K562 (cell line): Measurements from ENCODE around the gene LAPTM5.

Experiments
- BMI1 ChIP-seq: fragments of 150-350 bp; IDR thresholded peaks from 2 replicates; pipeline ENCODE4 v1.6.1; 2014; ENCODE audit warnings: low read length
- CTCF ChIP-seq, 3 experiments: IDR thresholded peaks in 2 of 3; conservative IDR thresholded peaks in 1 of 3; 2 replicates each; pipeline ENCODE4 v1.5.1; 2011 to 2012; ENCODE audit warnings: low read length in 3 of 3, mild to moderate bottlenecking in 3 of 3, control low read depth in 2 of 3, improper control_type of control experiment in 1 of 3, inconsistent platforms in 1 of 3, low read depth in 1 of 3, mixed read lengths in 1 of 3, moderate library complexity in 1 of 3; ENCODE audit not compliant: insufficient read depth in 2 of 3
- EZH2 ChIP-seq: IDR thresholded peaks from 2 replicates; pipeline ENCODE4 v1.6.1; 2012; ENCODE audit warnings: low read depth, mild to moderate bottlenecking, inconsistent platforms, low read length, borderline replicate concordance
- GABPA ChIP-seq: fragments of 200-800 bp; sonication (Bioruptor generic); conservative IDR thresholded peaks from 2 replicates; pipeline ENCODE4 v1.6.1; 2016; ENCODE audit warnings: low read depth, missing genetic modification characterization, missing compliant biosample characterization
- NEUROD1 ChIP-seq: fragments of 150-350 bp; IDR thresholded peaks from 2 replicates; pipeline ENCODE4 v1.6.1; 2014; ENCODE audit warnings: borderline replicate concordance, low read length, low read depth; ENCODE audit not compliant: partially characterized antibody
- POLR2AphosphoS5 ChIP-seq: IDR thresholded peaks from 2 replicates; pipeline ENCODE4 v1.6.1; 2011; ENCODE audit warnings: mild to moderate bottlenecking, low read depth, low read length, moderate library complexity; ENCODE audit not compliant: control insufficient read depth, insufficient read depth
- SMAD4 ChIP-seq: fragments of 250-450 bp; sonication (Bioruptor Pico); conservative IDR thresholded peaks from 2 replicates; pipeline ENCODE4 v1.8.0; 2021; ENCODE audit warnings: inconsistent platforms, mild to moderate bottlenecking, moderate library complexity
- SREBF1 ChIP-seq: fragments of 150-350 bp; IDR thresholded peaks from 2 replicates; pipeline ENCODE4 v1.6.1; 2014; ENCODE audit warnings: antibody characterized with exemption, low read depth, low read length, borderline replicate concordance
- ZFP36 ChIP-seq: fragments of 150-350 bp; IDR thresholded peaks from 2 replicates; pipeline ENCODE4 v1.6.1; 2018; ENCODE audit warnings: low read length, low read depth; ENCODE audit not compliant: partially characterized antibody
- ZNF175 ChIP-seq: fragments of 200-800 bp; sonication (Bioruptor generic); IDR thresholded peaks from 2 replicates; pipeline ENCODE4 v1.6.1; 2016; ENCODE audit warnings: low read depth, mild to moderate bottlenecking, missing genetic modification characterization, missing compliant biosample characterization
- ZNF23 ChIP-seq: fragments of 250-450 bp; sonication (Bioruptor Pico); IDR thresholded peaks from 2 replicates; pipeline ENCODE4 v1.4.0; 2020; ENCODE audit warnings: mild to moderate bottlenecking
- TF ChIP-seq, protein P1 (sequence below): sonication (generic); formaldehyde crosslinking; IDR thresholded peaks from 2 replicates; pipeline ENCODE4 v1.8.0; 2022; ENCODE audit warnings: mild to moderate bottlenecking, missing genetic modification reagents
- TF ChIP-seq, protein P2 (sequence below): sonication (generic); formaldehyde crosslinking; IDR thresholded peaks from 2 replicates; pipeline ENCODE4 v1.9.0; 2022; ENCODE audit warnings: mild to moderate bottlenecking, missing genetic modification reagents

DNA sequence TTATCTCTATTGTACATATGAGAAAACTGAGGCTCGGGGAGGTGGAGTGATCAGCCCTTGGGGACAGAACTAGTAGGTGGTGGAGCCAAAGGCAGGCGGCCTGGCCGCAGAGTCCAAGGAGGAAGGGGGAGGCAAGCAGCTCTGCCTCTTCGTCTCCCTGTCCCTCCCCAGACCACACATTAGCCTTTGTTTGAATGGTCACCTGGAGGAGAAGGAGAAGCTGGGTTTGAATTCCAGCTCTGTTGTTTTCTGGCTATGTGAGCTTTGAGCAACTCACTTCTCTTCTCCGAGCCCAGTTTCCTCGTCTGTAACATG is 21.4 kb upstream of the LAPTM5 start:
- TF ChIP-seq ZNF175 (CRISPR knock-in tag) (no peak), EZH2 (no peak), SMAD4 (CRISPR knock-in tag) (no peak), ZFP36 (no peak), NEUROD1 (no peak), ZNF23 (CRISPR knock-in tag) (no peak), CTCF (IDR thresholded peaks at IDR 0.05 in 2 of 3, conservative IDR thresholded peaks at IDR 0.05 in 1 of 3; ENCODE audit: insufficient read depth in 2 of 3, low read depth in 1 of 3, low read length in 3 of 3) (no peak), SREBF1 (no peak), BMI1 (no peak), POLR2AphosphoS5 (no peak), GABPA (tag) (no peak)
- TF ChIP-seq, protein P1, sequence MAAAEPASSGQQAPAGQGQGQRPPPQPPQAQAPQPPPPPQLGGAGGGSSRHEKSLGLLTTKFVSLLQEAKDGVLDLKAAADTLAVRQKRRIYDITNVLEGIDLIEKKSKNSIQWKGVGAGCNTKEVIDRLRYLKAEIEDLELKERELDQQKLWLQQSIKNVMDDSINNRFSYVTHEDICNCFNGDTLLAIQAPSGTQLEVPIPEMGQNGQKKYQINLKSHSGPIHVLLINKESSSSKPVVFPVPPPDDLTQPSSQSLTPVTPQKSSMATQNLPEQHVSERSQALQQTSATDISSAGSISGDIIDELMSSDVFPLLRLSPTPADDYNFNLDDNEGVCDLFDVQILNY (CRISPR knock-in tag): no peak
- TF ChIP-seq, protein P2, sequence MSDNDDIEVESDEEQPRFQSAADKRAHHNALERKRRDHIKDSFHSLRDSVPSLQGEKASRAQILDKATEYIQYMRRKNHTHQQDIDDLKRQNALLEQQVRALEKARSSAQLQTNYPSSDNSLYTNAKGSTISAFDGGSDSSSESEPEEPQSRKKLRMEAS (CRISPR knock-in tag): no peak
